GM08714 (cell line): Measurements from ENCODE around the gene TPH2.

ENCODE experiments used
- H3K4me3 ChIP-seq: fragments of 200-500 bp; sonication (Bioruptor generic); 2 replicates; pipeline ENCODE4 v1.5.1; 2014; ENCODE audit warnings: mild to moderate bottlenecking, low read length, inconsistent platforms
- ZNF274 ChIP-seq: IDR thresholded peaks from 2 replicates; pipeline ENCODE4 v1.6.1; 2012; ENCODE audit warnings: mild to moderate bottlenecking, low read depth, low read length

The TPH2 gene

GRCh38 chr12:71938728-71939385, at the start of gene TPH2:
Gene TPH2, plus strand, starts transcription at chr12:71938845. Its CDS starts 142 bp downstream, at chr12:71938987.
- no peak for TF ChIP-seq ZNF274
- no peak within 1 kb of the TSS for H3K4me3 ChIP-seq

GRCh38 chr12:71890475-71890874, 48.2 kb upstream of the TPH2 start:
- no peak for TF ChIP-seq ZNF274
- H3K4me3 ChIP-seq: no peak overlapping the region

GRCh38 chr12:71892059-71892458, 46.6 kb upstream of the TPH2 start:
- H3K4me3 ChIP-seq: no peak overlapping the region
- no peak for TF ChIP-seq ZNF274

GRCh38 chr12:71896205-71896882, 42.3 kb upstream of the TPH2 start:
- no peak for TF ChIP-seq ZNF274
- H3K4me3 ChIP-seq: no peak overlapping the region

GRCh38 chr12:71900091-71900490, 38.6 kb upstream of the TPH2 start:
- no peak overlapping the region for H3K4me3 ChIP-seq

GRCh38 chr12:71904629-71905028, 34.0 kb upstream of the TPH2 start:
- H3K4me3 ChIP-seq: no peak overlapping the region
- TF ChIP-seq ZNF274: no peak

More at GRCh38 chr12:71900091-71900490, 38.6 kb upstream of the TPH2 start:
- no peak for TF ChIP-seq ZNF274

GRCh38 chr12:71935594-71935993, 3.1 kb upstream of the TPH2 start:
- no peak for TF ChIP-seq ZNF274
- H3K4me3 ChIP-seq: no peak overlapping the region

GRCh38 chr12:71940068-71940467, 1.4 kb downstream of the TPH2 start:
- no peak overlapping the region for H3K4me3 ChIP-seq
- TF ChIP-seq ZNF274: no peak

GRCh38 chr12:71941174-71941573, 2.5 kb downstream of the TPH2 start:
- TF ChIP-seq ZNF274: no peak

GRCh38 chr12:71942259-71942658, 3.6 kb downstream of the TPH2 start:
- no peak overlapping the region for H3K4me3 ChIP-seq
- no peak for TF ChIP-seq ZNF274

More at GRCh38 chr12:71941174-71941573, 2.5 kb downstream of the TPH2 start:
- no peak overlapping the region for H3K4me3 ChIP-seq

- no peak for TF ChIP-seq ZNF274
- no peak overlapping the region for H3K4me3 ChIP-seq
Observed at GRCh38 chr12:71942703-71943102, 4.1 kb downstream of the TPH2 start.

- no peak overlapping the region for H3K4me3 ChIP-seq
- TF ChIP-seq ZNF274: no peak
Observed at GRCh38 chr12:71945121-71945520, 6.5 kb downstream of the TPH2 start.

GRCh38 chr12:71945883-71946282, 7.2 kb downstream of the TPH2 start:
- H3K4me3 ChIP-seq: no peak overlapping the region
- TF ChIP-seq ZNF274: no peak

GRCh38 chr12:71947645-71948105, 9.0 kb downstream of the TPH2 start:
- H3K4me3 ChIP-seq: no peak overlapping the region
- no peak for TF ChIP-seq ZNF274

GRCh38 chr12:71948390-71948789, 9.7 kb downstream of the TPH2 start:
- no peak overlapping the region for H3K4me3 ChIP-seq
- no peak for TF ChIP-seq ZNF274
